SH-SY5Y (cell line): Measurements from ENCODE around the gene SLC28A1.

Experiments
- GATA2 ChIP-seq: IDR thresholded peaks from 2 replicates; pipeline ENCODE4 v1.6.1; 2011; ENCODE audit warnings: mild to moderate bottlenecking, low read depth, low read length
- GATA3 ChIP-seq: IDR thresholded peaks from 2 replicates; pipeline ENCODE4 v1.6.1; 2011; ENCODE audit warnings: low read depth, mild to moderate bottlenecking, low read length, moderate library complexity

DNA sequence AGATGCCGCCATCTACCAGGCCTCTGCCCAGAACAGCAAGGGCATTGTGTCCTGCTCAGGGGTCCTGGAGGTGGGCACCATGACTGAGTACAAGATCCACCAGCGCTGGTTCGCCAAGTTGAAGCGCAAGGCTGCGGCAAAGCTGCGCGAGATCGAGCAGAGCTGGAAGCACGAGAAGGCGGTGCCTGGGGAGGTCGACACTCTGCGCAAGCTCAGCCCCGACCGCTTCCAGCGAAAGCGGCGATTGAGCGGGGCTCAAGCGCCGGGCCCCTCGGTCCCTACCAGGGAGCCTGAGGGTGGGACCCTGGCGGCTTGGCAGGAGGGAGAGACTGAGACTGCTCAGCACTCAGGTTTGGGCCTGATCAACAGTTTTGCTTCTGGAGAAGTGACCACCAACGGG, 44.7 kb upstream of the SLC28A1 start:
- TF ChIP-seq GATA2 (no peak), GATA3 (no peak)
